ENCODE measurements around the gene SNRNP25. TPM values are rescaled to one million over a fixed set of nuclear protein-coding genes. Genes with fewer than 3 reads are reported as not detected.
"Not testable (repeated sequence)": the region's sequence is repeated elsewhere in the genome, so short reads cannot be mapped to it uniquely, and the experiment has no call there.

Gene SNRNP25
- total and polyA plus RNA-seq, 2 donors (not counting 3 experiments of a cell fraction or from before 2014, with no cell fraction given) = 41.8 to 49.6 TPM

GRCh38 chr16:10772-11171 lies 42.9 kb upstream of the SNRNP25 start:
- H3K9me1 ChIP-seq (replicated peaks; ENCODE audit: control insufficient read depth, extremely low read depth, insufficient read depth, low read length); H3K27ac ChIP-seq (ENCODE audit: insufficient read depth, low read depth, low read length); H3K9ac ChIP-seq (replicated peaks; ENCODE audit: extremely low read depth, insufficient read depth, low read length); H3K4me3 ChIP-seq (replicated peaks in 1 of 3; ENCODE audit: insufficient read depth in 1 of 3, low read depth in 1 of 3, low read length in 3 of 3); H3K9me3 ChIP-seq (replicated peaks; ENCODE audit: control insufficient read depth, insufficient read depth, low read length); H3K36me3 ChIP-seq (ENCODE audit: control insufficient read depth in 2 of 2, extremely low read depth in 1 of 2, insufficient read depth in 2 of 2, low read length in 2 of 2); dilution Hi-C loops (cut with MboI; ENCODE audit: extremely low pct_ligation_motif_present, low sequenced_read_pairs); DNase-seq (ENCODE audit: low read depth, low spot score); BruUV-seq (replicated peaks); POLR2A ChIA-PET; intact Hi-C loops (cut with micrococcal nuclease); H3K4me2 ChIP-seq (ENCODE audit: insufficient read depth, low read length); H4K20me1 ChIP-seq (replicated peaks; ENCODE audit: control insufficient read depth, extremely low read depth, insufficient read depth, low read length); H3K79me2 ChIP-seq (ENCODE audit: control insufficient read depth, insufficient read depth, low read length); H3K4me1 ChIP-seq (ENCODE audit: control insufficient read depth, extremely low read depth, insufficient read depth, low read length); CTCF ChIA-PET; FAIRE-seq; H2AFZ ChIP-seq (ENCODE audit: low read depth, low read length); H3K27me3 ChIP-seq (ENCODE audit: control insufficient read depth in 2 of 2, insufficient read depth in 2 of 2, low read length in 2 of 2): not testable (repeated sequence)
- peak; percentile 35 to 51 for TF ChIP-seq CTCF (IDR thresholded peaks at IDR 0.05; ENCODE audit: extremely low read depth in 1 of 2, insufficient read depth in 1 of 2, low read depth in 1 of 2, low read length in 2 of 2)

- intact Hi-C loops (cut with micrococcal nuclease); POLR2A ChIA-PET; H3K4me3 ChIP-seq (replicated peaks in 1 of 3; ENCODE audit: insufficient read depth in 1 of 3, low read depth in 1 of 3, low read length in 3 of 3); H3K9ac ChIP-seq (replicated peaks; ENCODE audit: extremely low read depth, insufficient read depth, low read length); H3K79me2 ChIP-seq (ENCODE audit: control insufficient read depth, insufficient read depth, low read length); H3K9me3 ChIP-seq (replicated peaks; ENCODE audit: control insufficient read depth, insufficient read depth, low read length); H4K20me1 ChIP-seq (replicated peaks; ENCODE audit: control insufficient read depth, extremely low read depth, insufficient read depth, low read length); CTCF ChIA-PET; H3K27ac ChIP-seq (ENCODE audit: insufficient read depth, low read depth, low read length); DNase-seq (ENCODE audit: low read depth, low spot score); H3K27me3 ChIP-seq (ENCODE audit: control insufficient read depth in 2 of 2, insufficient read depth in 2 of 2, low read length in 2 of 2); H2AFZ ChIP-seq (ENCODE audit: low read depth, low read length); H3K36me3 ChIP-seq (ENCODE audit: control insufficient read depth in 2 of 2, extremely low read depth in 1 of 2, insufficient read depth in 2 of 2, low read length in 2 of 2); BruUV-seq (replicated peaks); dilution Hi-C loops (cut with MboI; ENCODE audit: extremely low pct_ligation_motif_present, low sequenced_read_pairs); H3K4me2 ChIP-seq (ENCODE audit: insufficient read depth, low read length); FAIRE-seq; H3K9me1 ChIP-seq (replicated peaks; ENCODE audit: control insufficient read depth, extremely low read depth, insufficient read depth, low read length); H3K4me1 ChIP-seq (ENCODE audit: control insufficient read depth, extremely low read depth, insufficient read depth, low read length): not testable (repeated sequence)
These were observed 36.4 kb upstream of the SNRNP25 start for GRCh38 chr16:17062-17765.

GRCh38 chr16:20886-21285 lies 32.7 kb upstream of the SNRNP25 start:
- FAIRE-seq; BruUV-seq (replicated peaks); H3K79me2 ChIP-seq (ENCODE audit: control insufficient read depth, insufficient read depth, low read length); H3K27ac ChIP-seq (ENCODE audit: insufficient read depth, low read depth, low read length); H3K36me3 ChIP-seq (ENCODE audit: control insufficient read depth in 2 of 2, extremely low read depth in 1 of 2, insufficient read depth in 2 of 2, low read length in 2 of 2); dilution Hi-C loops (cut with MboI; ENCODE audit: extremely low pct_ligation_motif_present, low sequenced_read_pairs); H3K9me3 ChIP-seq (replicated peaks; ENCODE audit: control insufficient read depth, insufficient read depth, low read length); H3K9me1 ChIP-seq (replicated peaks; ENCODE audit: control insufficient read depth, extremely low read depth, insufficient read depth, low read length); CTCF ChIA-PET; POLR2A ChIA-PET; H3K4me3 ChIP-seq (replicated peaks in 1 of 3; ENCODE audit: insufficient read depth in 1 of 3, low read depth in 1 of 3, low read length in 3 of 3); intact Hi-C loops (cut with micrococcal nuclease); H3K27me3 ChIP-seq (ENCODE audit: control insufficient read depth in 2 of 2, insufficient read depth in 2 of 2, low read length in 2 of 2); H4K20me1 ChIP-seq (replicated peaks; ENCODE audit: control insufficient read depth, extremely low read depth, insufficient read depth, low read length); H3K4me1 ChIP-seq (ENCODE audit: control insufficient read depth, extremely low read depth, insufficient read depth, low read length); H3K9ac ChIP-seq (replicated peaks; ENCODE audit: extremely low read depth, insufficient read depth, low read length); H2AFZ ChIP-seq (ENCODE audit: low read depth, low read length); DNase-seq (ENCODE audit: low read depth, low spot score); H3K4me2 ChIP-seq (ENCODE audit: insufficient read depth, low read length): not testable (repeated sequence)

GRCh38 chr16:24151-24550 lies 29.5 kb upstream of the SNRNP25 start:
- H3K9me3 ChIP-seq (replicated peaks; ENCODE audit: control insufficient read depth, insufficient read depth, low read length); H3K4me1 ChIP-seq (ENCODE audit: control insufficient read depth, extremely low read depth, insufficient read depth, low read length); dilution Hi-C loops (cut with MboI; ENCODE audit: extremely low pct_ligation_motif_present, low sequenced_read_pairs); H3K79me2 ChIP-seq (ENCODE audit: control insufficient read depth, insufficient read depth, low read length); H3K4me2 ChIP-seq (ENCODE audit: insufficient read depth, low read length); H3K9ac ChIP-seq (replicated peaks; ENCODE audit: extremely low read depth, insufficient read depth, low read length); H3K36me3 ChIP-seq (ENCODE audit: control insufficient read depth in 2 of 2, extremely low read depth in 1 of 2, insufficient read depth in 2 of 2, low read length in 2 of 2); H3K9me1 ChIP-seq (replicated peaks; ENCODE audit: control insufficient read depth, extremely low read depth, insufficient read depth, low read length); H2AFZ ChIP-seq (ENCODE audit: low read depth, low read length); intact Hi-C loops (cut with micrococcal nuclease); FAIRE-seq; BruUV-seq (replicated peaks); DNase-seq (ENCODE audit: low read depth, low spot score); H3K27ac ChIP-seq (ENCODE audit: insufficient read depth, low read depth, low read length); H3K4me3 ChIP-seq (replicated peaks in 1 of 3; ENCODE audit: insufficient read depth in 1 of 3, low read depth in 1 of 3, low read length in 3 of 3); H4K20me1 ChIP-seq (replicated peaks; ENCODE audit: control insufficient read depth, extremely low read depth, insufficient read depth, low read length); H3K27me3 ChIP-seq (ENCODE audit: control insufficient read depth in 2 of 2, insufficient read depth in 2 of 2, low read length in 2 of 2); POLR2A ChIA-PET: not testable (repeated sequence)
- CTCF ChIA-PET = interaction anchor here (0.6 kb wide), 1 partner anchor 86 kb away, joined by 4 read pairs; no protein-coding TSS in a partner anchor
